HG02759 (cell line): ENCODE results near the gene BNIP3.
"Not testable (repeated sequence)": the region's sequence is repeated elsewhere in the genome, so short reads cannot be mapped to it uniquely, and the experiment has no call there.

Source experiments
- ATAC-seq: cut with Tn5 transposase; IDR thresholded peaks from one replicate; pipeline ENCODE4 v1.9.1; 2021; ENCODE audit warnings: mild to moderate bottlenecking, moderate library complexity; ENCODE audit not compliant: unreplicated experiment

The BNIP3 gene

DNA sequence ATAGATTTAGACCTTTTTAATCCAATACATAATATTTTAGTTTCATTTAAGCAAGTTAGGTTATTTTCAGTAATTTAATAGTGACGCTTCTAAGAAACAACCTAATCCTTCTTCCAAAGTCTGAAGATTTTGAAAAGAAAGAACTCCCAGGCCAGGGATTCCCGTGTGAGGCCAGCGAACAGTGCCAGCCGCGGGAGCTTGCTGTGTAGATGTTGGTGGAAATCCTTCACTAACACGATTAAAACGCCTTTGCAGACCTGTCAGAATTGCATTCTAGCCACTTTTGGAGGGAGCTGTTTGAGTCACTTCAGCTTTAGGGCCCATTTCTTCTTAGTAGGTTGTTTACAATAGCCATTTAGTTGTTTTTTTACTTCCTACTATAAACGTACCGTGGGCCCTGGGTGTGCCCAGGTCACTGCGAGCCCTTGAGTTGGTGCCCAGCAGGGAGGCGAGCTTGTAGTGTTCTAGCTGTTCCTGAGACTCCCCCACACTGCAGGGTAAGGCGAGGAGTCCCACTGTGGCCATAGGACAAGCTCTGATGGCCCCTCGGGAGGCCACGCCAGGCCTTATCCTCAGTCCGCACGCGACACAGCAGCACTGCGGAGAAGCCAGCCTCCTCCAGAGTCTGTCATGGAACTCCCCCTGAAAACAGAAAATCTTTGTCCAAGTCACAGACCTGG lies 48.6 kb downstream of the BNIP3 start:
- ATAC-seq, result no peak

DNA sequence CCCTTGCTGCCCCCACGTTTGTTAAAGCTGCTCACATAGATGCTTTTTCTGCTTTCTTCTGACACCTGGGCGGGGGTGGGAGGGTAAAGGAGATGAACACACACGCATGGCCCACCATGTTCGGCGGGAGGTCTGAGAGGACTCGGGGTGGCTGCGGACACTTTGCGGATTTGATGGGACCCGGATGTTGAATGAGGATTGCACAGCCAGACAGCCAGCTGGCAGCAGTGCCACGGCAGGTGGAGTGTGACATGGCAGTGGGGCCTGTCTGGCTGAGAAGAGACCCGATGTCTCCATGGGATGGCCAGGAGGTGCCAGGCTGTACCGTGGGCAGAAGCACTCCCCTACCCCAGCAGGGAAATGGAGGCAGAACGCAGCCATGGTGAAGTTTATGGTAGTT lies 49.7 kb downstream of the BNIP3 start:
- ATAC-seq, result no peak

DNA sequence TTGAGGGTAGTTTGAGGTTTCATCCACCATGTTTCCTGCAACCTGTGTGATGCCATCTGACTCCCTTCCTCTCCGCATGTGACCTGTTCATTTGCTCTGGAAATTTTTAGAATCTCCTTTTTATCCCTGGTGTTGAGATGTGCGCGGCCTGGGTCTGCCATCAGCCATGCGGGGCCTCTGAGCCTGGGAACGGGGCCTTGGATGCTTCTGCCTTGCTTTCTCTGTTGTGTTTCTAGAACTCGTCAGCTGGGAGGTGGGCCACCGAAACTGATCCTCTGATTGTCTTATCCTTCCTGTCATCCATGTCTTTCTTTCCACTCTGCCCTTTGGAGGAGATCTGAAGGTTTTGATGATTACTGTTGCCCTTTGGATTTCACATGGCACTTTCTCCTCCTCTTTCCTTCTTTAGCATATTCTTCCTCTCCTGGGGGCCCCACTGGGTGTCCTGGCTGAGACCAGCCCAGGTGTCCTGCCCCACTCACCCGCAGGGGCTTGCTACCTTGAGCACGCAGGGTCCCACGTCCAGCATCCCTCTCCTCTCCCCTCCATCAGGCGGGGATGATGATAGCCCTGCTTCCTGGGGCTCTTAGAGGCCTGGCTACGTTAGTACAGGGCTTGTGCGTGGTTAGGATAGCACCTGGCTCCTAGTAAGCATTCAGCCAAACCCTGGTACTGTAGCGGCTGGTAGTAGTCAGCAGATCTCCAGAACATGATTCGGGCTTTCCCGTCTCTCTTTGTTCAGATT lies 51.0 kb downstream of the BNIP3 start:
- no peak for ATAC-seq

DNA sequence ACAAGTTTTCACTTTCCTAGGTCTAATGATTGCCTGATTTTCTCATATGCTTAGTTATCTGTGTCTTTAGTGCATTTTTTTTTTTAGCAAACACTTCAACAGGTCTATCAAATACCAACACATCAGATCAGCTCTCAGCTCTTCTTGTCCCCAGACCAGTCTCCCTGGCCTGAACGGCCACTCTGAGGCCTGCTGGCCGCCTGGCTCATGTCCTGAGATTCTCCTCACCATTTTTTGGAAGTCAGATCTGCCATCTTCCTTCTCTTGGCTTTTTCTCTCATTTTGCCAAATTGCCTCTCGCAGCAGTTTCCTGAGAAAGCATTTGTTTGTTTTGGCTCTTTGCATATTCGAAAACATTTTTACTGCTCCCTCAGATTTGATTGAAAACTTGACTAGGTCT lies 51.6 kb downstream of the BNIP3 start:
- ATAC-seq, result no peak

DNA sequence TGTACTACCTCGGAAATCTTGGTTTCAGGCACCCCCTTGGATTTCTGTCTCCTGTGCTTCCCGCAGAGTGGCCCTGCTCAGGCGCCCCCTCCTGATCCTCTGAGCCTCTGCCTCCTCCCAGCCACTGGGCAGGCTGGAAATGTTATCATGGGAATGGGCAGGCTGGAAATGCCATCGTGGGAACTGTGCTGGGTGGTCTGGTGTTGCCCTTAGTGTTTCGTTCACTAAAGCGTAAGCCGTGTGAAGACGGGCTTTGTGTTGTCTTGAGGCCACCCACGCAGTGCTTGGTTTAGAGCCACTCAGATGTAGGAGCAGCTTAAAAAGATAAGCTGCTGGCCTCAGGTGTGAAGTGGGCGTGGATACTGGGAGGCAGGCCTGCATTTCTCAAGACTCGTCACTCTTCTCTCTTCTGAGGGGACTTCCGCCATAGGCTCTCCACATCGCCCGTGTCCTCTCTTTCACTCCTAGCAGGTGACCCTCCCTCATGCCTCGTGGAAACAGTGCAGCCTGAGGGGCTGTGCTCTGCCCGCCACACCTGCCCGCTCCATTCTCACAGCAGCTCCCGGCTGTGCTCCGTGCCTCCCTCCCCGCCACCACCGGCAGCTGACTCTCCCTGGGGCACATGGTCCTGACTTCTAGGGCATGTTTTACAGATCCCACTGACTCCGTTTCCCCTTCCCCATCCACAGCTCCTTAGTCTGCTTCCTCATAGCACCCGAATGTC lies 52.4 kb downstream of the BNIP3 start:
- ATAC-seq, result no peak

DNA sequence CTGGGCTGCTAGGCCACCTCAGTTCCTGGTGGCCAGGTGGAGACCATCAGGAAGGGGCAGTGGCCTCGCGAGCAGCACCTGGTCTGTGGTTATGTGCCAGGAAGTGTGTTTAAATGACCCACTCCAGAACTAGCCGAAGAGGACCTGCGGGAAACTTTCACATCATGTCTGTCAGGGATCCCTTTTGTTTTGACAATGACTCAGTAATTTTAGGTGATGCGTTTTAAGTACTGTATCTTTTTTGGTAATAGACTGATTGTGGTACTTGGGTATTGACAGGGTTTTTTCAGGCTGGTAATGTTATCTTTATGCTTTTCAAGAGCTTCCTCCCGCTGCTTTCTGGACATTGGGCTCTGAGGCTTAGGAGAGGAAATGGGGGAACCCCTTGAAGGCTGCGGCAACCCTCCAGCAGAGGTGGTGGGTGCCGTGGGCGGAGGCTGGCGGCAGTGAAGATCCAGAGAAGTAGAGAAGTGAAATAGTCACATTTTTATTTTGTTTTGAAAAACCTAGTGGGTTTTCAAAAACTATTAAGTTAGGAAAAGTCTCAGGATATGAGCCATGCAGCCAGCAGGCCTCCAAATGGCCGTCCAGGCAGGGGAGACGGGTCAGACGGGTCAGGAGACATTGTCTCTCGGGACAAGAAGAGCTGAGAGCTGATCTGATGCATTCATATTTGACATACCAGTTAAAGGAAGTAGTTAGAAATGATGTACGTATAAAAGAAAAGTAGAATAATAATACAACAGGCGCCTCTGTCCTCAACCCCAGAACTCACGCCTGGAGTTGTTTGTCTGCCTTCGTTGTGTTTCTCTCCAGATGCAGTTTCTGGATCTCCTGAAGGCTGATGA lies 53.3 kb downstream of the BNIP3 start:
- peak; percentile 92 for ATAC-seq

DNA sequence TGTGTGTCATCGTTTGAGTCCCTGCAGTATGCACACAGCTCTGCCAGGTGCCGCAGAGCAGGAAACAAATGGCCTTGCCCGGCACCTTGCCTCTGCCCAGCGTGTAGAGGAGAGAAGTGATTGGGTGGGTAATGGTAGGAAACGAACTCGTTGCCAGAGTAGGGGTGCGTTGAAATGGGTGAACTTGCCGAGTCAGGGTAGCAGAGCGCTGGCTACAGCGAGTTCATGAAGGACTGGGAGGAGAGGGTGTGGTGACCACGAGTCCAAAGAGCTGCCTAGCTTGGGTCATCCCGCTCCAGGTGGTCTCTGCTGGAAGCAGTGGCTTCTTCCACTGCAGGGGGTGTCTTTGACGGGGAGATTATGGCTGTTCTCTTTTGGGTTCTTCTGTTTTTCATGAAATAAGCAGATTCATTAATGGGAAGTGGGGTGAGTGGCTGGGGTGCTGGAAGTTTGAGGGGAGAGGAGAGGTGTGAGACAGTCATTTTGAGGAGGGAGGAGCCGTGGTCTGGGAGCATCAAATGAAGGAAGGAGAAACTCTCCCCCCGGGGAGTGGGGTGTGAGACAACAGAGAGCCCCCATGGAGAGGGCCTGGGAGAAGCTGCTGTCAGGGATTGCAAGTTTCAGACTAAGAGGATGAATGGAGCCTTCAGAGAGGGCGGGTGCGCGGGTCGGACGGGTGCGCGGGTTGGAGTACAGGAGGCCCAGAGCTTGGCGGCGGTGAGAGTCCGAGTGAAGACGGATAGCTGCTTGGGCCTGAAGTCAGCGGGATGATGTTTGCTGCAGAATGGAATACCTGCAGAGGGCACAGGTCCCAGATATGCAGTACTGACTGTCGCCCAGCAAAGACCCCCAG lies 54.8 kb downstream of the BNIP3 start:
- ATAC-seq, result no peak

DNA sequence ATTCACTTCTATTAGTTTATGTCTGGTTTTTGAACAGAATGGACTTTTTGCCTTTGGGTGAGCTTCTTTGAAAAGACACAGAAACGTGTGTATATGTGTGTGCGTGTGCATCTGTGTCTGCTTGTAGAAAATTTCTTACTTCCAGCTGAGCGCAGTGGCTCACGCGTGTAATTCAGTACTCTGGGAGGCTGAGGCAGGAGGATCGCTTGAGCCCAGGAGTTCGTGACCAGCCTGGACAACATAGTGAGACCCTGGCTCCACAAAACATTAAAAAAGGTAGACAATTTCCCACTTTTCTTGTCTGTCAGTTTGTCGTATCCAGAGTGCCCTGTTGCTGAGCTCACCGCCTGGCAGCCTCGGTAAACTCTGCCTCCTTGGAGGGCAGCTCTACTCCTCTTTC lies 55.5 kb downstream of the BNIP3 start:
- no peak for ATAC-seq

DNA sequence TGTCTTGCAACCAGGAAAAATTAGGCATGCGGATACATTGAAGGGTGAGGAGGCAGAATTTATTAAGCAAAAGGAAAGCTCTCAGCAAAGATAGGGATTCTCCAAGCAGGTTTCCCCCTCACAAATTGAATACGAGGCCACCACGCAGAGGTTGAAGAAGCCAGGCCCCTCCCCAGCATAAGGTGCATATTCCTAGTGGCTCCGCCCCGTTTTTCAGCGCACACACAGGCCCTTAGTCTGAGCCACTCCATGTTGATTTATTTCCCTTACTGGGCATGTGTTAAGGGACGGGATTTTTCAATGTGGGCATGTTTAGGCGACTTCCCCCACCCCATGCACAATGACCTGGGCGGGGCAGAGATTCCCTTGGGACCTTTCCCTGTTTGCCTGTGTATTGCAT lies 56.0 kb downstream of the BNIP3 start:
- no peak for ATAC-seq

DNA sequence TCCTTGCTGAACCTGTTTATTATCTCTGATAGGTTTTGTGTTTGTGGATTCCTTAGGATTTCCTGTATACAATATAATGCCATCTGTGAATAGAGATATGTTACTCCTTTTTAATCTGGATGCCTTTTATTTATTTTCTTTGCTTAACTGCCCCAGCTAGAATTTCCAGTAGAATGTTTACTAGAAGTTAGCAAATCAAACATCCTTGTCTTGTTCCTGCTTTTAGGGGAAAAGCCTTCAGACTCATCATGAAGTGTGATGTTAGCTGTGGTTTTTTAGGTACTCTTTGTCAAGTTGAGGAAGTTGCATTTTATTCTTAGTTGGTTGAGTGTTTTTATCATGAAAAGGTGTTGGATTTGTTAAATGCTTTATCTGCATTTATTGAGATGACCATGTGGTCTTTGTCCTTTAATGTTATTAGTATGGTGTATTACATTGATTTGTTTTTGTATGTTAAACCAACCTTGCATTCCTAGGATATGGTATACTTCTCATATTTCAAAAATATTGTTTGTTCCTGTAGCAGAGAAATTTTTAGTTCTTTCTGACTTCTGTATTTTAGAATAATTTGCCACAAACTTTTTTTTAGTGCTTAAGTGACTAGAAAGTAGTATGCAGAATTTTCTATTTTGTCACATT lies 56.6 kb downstream of the BNIP3 start:
- ATAC-seq, result no peak

DNA sequence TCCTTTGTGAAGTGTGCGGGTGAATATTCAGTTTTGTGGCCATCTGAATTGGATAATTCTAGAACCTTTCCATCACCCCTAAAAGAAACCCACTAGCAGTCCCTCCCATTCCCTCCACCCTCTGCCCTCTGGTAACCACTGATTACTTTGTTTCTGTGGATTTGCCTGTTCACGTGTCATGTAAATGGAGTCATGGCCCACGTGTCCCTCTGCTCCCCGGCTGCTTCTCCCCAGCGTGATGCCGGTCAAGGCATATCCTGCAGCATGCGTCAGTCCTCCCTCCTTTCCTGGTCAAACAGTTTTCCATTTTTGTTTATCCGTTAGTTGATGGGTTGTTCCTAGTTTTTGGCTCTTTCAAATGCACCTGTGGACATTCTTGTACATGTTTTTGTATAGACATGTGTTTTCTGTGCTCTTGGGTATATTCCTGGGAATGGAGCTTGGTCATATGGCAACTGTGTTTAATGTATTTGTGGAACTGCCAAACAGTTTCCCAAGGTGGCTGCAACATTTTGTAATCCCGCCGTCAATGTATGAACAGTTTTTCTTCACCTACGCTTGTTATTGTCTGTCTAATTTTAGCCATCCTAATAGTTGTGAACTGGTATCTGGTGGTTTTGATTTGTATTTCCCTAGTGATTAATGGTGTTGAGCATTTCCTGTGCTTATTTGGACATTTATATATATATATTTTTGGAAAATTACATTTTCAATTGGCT lies 58.5 kb downstream of the BNIP3 start:
- no peak for ATAC-seq

DNA sequence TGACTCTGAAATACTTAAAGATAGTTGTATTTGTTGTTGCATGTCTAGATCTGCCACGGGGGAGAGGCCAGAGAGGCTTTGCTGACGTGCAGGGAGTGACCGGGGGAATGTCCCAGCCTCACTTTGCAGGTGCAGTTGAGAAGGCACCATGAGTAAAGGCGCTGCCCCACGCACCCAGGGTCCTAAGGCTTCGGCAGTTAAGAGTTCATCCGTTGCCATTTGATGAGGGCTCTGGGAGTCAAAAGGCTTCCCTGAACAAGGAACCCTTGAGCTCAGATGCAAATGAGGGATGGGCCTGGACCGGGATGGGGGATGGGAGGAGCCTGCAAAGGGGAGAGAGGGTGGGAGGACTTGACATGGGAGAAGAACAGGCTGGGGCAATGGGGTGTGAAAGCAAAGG lies 60.5 kb downstream of the BNIP3 start:
- ATAC-seq, result peak; percentile 85

DNA sequence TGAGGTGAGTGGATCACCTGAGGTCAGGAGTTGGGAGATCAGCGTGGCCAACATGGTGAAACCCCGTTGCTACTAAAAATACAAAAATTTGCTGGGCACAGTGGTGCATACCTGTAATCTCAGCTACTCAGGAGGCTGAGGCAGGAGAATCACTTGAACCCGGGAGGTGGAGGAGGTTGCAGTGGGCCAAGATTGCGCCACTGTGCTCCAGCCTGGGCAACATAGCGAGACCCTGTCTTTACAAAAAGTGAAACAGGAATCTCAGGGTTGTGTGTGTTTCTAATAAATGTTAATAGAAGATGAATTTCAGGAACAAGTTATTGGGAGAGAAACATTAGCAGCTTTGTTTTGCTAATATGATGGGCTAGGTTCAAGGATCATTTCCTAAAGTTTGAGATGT lies 61.0 kb downstream of the BNIP3 start:
- ATAC-seq, result no peak

DNA sequence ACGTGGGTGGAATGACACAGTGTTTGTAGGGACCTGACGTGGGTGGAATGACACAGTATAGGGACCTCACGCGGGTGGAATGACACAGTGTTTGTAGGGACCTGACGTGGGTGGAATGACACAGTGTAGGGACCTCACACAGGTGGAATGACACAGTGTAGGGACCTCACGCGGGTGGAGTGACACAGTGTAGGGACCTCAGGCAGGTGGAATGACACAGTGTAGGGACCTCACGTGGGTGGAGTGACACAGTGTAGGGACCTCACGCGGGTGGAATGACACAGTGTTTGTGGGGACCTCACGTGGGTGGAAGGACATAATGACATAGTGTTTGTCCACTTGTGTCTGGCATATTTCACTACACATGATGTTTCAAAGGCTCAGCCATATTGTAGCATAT lies 61.6 kb downstream of the BNIP3 start:
- ATAC-seq, result no peak

DNA sequence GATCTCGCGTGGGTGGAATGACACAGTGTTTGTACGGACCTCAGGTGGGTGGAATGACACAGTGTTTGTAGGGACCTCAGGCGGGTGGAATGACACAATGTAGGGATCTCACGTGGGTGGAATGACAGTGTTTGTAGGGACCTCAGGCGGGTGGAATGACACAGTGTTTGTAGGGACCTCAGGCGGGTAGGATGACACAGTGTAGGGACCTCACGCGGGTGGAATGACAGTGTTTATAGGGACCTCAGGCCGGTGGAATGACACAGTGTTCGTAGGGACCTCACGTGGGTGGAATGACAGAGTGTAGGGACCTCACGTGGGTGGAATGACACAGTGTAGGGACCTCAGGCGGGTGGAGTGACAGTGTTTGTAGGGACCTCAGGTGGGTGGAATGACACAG lies 62.3 kb downstream of the BNIP3 start:
- ATAC-seq, result not testable (repeated sequence)
